Breast epithelium (tissue), 4 donors: ENCODE results near the gene CYP4F2. TPM values are rescaled to one million over a fixed set of nuclear protein-coding genes. Genes with fewer than 3 reads are reported as not detected.
"Not testable (repeated sequence)": the region's sequence is repeated elsewhere in the genome, so short reads cannot be mapped to it uniquely, and the experiment has no call there.

ENCODE experiments used
- DNase-seq, 2 donors: peaks; one replicate each; pipeline ENCODE4 v3.0.0-alpha.2; 2019; ENCODE audit warnings: low spot score in 2 of 2
- H3K27ac ChIP-seq, 2 donors: fragments of 200-600 bp; sonication (generic) in 1 of 2; one replicate each; pipeline ENCODE4 v1.5.1; 2016 to 2019; ENCODE audit warnings: mild to moderate bottlenecking in 1 of 2
- H3K27me3 ChIP-seq, 2 donors: fragments of 200-600 bp; sonication (generic) in 1 of 2; one replicate each; pipeline versions ENCODE4 v1.5.1 to v1.6.0; 2017 to 2019; ENCODE audit warnings: control low read depth in 1 of 2, mild to moderate bottlenecking in 1 of 2
- H3K36me3 ChIP-seq: fragments of 200-600 bp; one replicate; pipeline ENCODE4 v1.5.1; 2019
- H3K4me1 ChIP-seq, 2 donors: fragments of 200-600 bp; sonication (generic); one replicate each; pipeline ENCODE4 v1.5.1; 2016 to 2019; ENCODE audit warnings: control low read depth in 1 of 2
- H3K4me3 ChIP-seq, 3 donors: fragments of 200-600 bp; sonication (generic); 1 replicate in 2 of 3; 2 replicates in 1 of 3; pipeline ENCODE4 v1.5.1; 2016 to 2019; ENCODE audit warnings: mild to moderate bottlenecking in 3 of 3, moderate library complexity in 2 of 3
- H3K9me3 ChIP-seq, 2 donors: fragments of 200-600 bp; sonication (generic) in 1 of 2; one replicate each; pipeline ENCODE4 v1.5.1; 2016 to 2019; ENCODE audit warnings: control low read depth in 1 of 2
- CTCF ChIP-seq, 3 donors: fragments of 450-650 bp; IDR thresholded peaks; one replicate each; pipeline ENCODE4 v1.5.1; 2016 to 2017; ENCODE audit warnings: antibody characterized with exemption in 3 of 3, mild to moderate bottlenecking in 3 of 3, moderate library complexity in 3 of 3
- POLR2A ChIP-seq: fragments of 450-650 bp; IDR thresholded peaks from one replicate; pipeline ENCODE4 v1.6.1; 2016; ENCODE audit warnings: antibody characterized with exemption, mild to moderate bottlenecking, moderate library complexity
- POLR2AphosphoS5 ChIP-seq, 3 donors: sonication (generic); formaldehyde crosslinking; IDR thresholded peaks; one replicate each; pipeline ENCODE4 v1.6.1; 2017; ENCODE audit warnings: antibody characterized with exemption in 3 of 3
- intact Hi-C: fragments of 100-400 bp; cut with DNase I; formaldehyde crosslinking; loops from one replicate; pipeline ENCODE4 v1.15.1; 2023; ENCODE audit warnings: low total_unique reads
- total RNA-seq, 3 donors: library from RNA; depleted of rRNA; stranded (reverse); fragments of >200 nt; gene quantifications; one replicate each; pipeline ENCODE4 v1.1.0, GENCODE V29; 2016

The CYP4F2 gene
- total RNA-seq, 3 donors from 2014 or later: under 0.01 TPM; not detected in 2

DNA sequence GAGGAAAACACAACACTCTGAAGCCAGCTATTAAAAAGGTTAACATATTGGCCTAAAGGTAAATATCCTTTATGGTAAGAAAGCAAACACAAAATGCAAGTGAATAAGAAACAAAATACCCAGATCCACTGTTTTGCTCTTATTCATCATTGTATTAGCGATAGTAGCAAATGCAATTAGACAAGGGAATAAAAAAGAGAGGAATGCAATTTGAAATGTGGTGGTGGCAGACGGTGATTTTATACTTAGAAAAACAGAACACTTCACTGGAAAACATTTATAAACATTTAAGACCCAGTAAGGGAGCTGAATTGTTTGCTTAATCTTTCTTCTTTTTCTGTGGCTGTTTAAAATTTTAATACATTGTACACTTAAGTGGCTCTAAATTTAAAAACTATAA is 17.2 kb upstream of the CYP4F2 start:
- Histone ChIP-seq H3K27me3 (peaks cover 0 to 32% of the 10 kb centered on the region in 2 donors), H3K9me3 (peaks cover 4 to 13% of the 10 kb centered on the region in 2 donors), H3K4me1 (no peaks in the 10 kb centered on the region), H3K4me3 (no peak overlapping the region), H3K36me3 (no peaks in the 10 kb centered on the region), H3K27ac (no peak overlapping the region)
- TF ChIP-seq POLR2A (no peak), CTCF (IDR thresholded peaks at IDR 0.05) (no peak)
- intact Hi-C loops: no loop called here
- no peak for DNase-seq

GRCh38 chr19:15913830-15914229 is 16.0 kb upstream of the CYP4F2 start:
- no peaks in the 10 kb centered on the region for H3K4me1 ChIP-seq
- no peaks in the 10 kb centered on the region for H3K36me3 ChIP-seq
- peaks cover 0 to 32% of the 10 kb centered on the region in 2 donors for H3K27me3 ChIP-seq
- intact Hi-C loops: no loop called here
- no peak overlapping the region for H3K27ac ChIP-seq
- no peak overlapping the region for H3K4me3 ChIP-seq
- peaks cover 4 to 13% of the 10 kb centered on the region in 2 donors for H3K9me3 ChIP-seq
- TF ChIP-seq POLR2A (no peak), POLR2AphosphoS5 (IDR thresholded peaks at IDR 0.05) (no peak), CTCF (IDR thresholded peaks at IDR 0.05) (no peak)
- no peak for DNase-seq

- Histone ChIP-seq H3K36me3 (no peaks in the 10 kb centered on the region), H3K27ac (no peak overlapping the region), H3K27me3 (peaks cover 0 to 32% of the 10 kb centered on the region in 2 donors), H3K4me1 (no peaks in the 10 kb centered on the region), H3K4me3 (no peak overlapping the region), H3K9me3 (peaks cover 4 to 13% of the 10 kb centered on the region in 2 donors)
- no peak for DNase-seq
- intact Hi-C loops: no loop called here
- TF ChIP-seq POLR2A (no peak), POLR2AphosphoS5 (IDR thresholded peaks at IDR 0.05) (no peak), CTCF (IDR thresholded peaks at IDR 0.05) (no peak)
These were observed 15.5 kb upstream of the CYP4F2 start for GRCh38 chr19:15913384-15913783.

DNA sequence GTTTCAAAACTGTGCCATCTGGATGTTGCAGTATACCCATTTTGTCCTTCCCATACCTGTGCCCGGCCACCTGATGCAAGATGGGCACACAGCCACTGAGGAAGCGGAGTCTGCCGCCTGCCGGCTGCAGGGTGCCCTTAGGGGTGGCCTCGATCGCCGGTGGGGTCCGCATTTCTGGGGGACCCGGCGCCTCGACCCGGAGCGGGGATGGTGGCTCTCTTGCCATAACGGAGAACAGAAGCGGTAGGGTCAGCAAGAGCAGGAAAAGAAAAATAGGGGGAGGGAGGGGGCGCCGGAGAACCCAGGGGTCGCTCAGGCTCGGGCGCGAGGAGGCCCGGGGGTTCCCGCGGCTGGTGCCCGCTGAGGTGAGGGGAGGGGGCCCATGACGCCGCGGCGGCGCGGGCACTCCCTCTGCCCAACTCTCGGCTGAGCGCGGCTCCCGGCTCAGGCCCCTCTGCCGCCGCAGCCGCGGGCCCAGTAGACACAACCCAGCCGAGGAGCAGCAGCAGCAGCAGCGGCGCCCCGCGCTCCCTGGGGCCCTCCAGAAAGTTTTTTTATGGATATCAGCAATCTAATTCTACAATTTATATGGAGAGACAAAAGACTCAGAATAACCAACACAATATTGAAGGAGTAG is 13.8 kb upstream of the CYP4F2 start:
- H3K27ac ChIP-seq: no peak overlapping the region
- intact Hi-C loops: no loop called here
- no peaks in the 10 kb centered on the region for H3K4me1 ChIP-seq
- peaks cover 0 to 40% of the 10 kb centered on the region in 2 donors for H3K27me3 ChIP-seq
- TF ChIP-seq POLR2A (no peak), CTCF (IDR thresholded peaks at IDR 0.05) (no peak), POLR2AphosphoS5 (IDR thresholded peaks at IDR 0.05) (no peak)
- no peak for DNase-seq
- H3K36me3 ChIP-seq: no peaks in the 10 kb centered on the region
- peaks cover 4 to 13% of the 10 kb centered on the region in 2 donors for H3K9me3 ChIP-seq
- H3K4me3 ChIP-seq: peak overlapping the region in 2 of 3 donors; percentile 5 to 6

- TF ChIP-seq CTCF (IDR thresholded peaks at IDR 0.05) (no peak), POLR2AphosphoS5 (IDR thresholded peaks at IDR 0.05) (no peak)
- DNase-seq: no peak
- H3K36me3 ChIP-seq: no peaks in the 10 kb centered on the region
- H3K27me3 ChIP-seq: peaks cover 0 to 11% of the 10 kb centered on the region in 2 donors
- H3K9me3 ChIP-seq: no peaks in the 10 kb centered on the region
- intact Hi-C loops: no loop called here
- no peak overlapping the region for H3K27ac ChIP-seq
- no peak overlapping the region for H3K4me3 ChIP-seq
- H3K4me1 ChIP-seq: no peaks in the 10 kb centered on the region
These were observed 7.2 kb upstream of the CYP4F2 start for GRCh38 chr19:15905026-15905425.

GRCh38 chr19:15902898-15903297 is 5.0 kb upstream of the CYP4F2 start:
- H3K4me1 ChIP-seq, H3K36me3 ChIP-seq, H3K9me3 ChIP-seq, intact Hi-C loops, DNase-seq, H3K27ac ChIP-seq, H3K4me3 ChIP-seq: not testable (repeated sequence)
- H3K27me3 ChIP-seq: peaks cover 0 to 17% of the 10 kb centered on the region in 2 donors
